GM20431 (cell line): ENCODE data around the gene CASP8AP2.
"Not testable (repeated sequence)": the region's sequence is repeated elsewhere in the genome, so short reads cannot be mapped to it uniquely, and the experiment has no call there.

Source experiments
- in situ Hi-C: fragments of 300-500 bp; cut with MseI, MboI; formaldehyde crosslinking; loops from one replicate; pipeline ENCODE4 v1.15.0; 2020; ENCODE audit warnings: low sequenced_read_pairs; ENCODE audit not compliant: unreplicated experiment

The CASP8AP2 gene

DNA sequence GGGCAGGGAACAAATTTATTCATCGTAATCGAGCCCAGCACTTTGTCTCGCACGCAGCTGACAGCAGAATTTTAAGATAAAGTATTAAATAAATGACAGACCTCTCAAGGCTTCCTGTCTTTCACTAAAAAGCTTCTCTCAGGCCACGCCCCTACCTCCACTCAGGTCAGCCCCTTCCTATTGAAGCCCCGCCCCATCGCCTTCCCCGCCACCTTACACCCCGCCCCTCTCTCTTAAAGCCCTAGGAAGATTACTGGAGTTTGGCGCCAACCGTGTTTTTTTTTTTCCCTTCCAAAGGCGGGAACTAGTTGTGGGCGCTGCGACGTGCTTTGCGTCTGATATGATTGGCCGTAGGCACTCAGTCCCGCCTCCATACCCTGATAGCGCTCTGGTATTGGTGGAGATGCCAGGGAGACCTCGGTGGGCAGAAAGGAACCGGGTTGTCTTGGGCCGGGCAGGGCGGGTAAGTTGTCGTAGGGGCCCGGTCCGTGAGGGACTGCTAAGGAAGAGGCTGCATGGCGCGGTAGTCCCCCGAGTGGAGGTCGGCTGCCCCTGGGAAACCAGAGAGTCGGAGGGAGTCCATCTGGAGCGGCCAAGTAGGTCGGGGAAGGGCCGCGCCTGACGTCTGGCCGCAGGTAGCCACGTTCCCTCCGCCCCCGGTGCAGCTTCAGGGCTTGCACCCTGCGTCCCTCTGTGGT lies at the start of gene CASP8AP2:
TSS of gene CASP8AP2 (plus strand) at position 409 of the 698 bp plus-strand sequence.
- in situ Hi-C loops, result no loop called here

GRCh38 chr6:89781070-89782034 lies 48.3 kb upstream of the CASP8AP2 start:
- in situ Hi-C loops, result no loop called here

GRCh38 chr6:89782222-89782621 lies 47.5 kb upstream of the CASP8AP2 start:
- in situ Hi-C loops, result no loop called here

DNA sequence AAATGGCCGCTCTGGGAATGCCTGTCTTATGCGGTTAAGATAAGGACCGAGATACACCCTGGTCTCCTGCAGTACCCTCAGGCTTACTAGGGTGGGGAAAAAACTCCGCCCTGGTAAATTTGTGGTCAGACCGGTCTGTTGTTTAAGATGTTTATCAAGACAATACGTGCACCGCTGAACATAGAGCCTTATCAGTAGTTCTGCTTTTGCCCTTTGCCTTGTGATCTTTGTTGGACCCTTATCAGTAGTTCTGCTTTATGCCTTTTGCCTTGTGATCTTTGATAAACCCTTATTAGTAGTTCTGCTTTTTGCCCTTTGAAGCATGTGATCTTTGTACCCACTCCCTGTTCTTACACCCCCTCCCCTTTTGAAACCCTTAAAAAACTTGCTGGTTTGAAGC lies 46.4 kb upstream of the CASP8AP2 start:
- in situ Hi-C loops, result not testable (repeated sequence)

DNA sequence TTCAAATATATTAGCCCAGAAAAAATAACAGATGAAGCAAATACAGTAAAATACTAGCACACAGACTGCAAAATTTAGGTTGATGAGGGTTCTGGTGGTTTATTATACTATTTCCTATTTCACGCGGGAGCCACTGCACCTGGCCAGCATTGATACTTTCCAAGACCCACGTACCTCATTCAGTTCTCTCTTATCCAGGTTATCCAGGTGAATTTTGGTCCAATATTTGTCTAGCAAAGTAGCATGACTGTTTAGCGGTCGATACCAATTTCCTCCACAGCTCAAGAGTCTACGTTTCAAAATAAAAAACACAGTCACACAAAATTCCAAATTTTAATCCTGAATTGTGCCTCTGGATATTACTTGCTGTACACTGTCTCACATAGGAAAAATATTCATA lies 44.8 kb upstream of the CASP8AP2 start:
- in situ Hi-C loops, result no loop called here

DNA sequence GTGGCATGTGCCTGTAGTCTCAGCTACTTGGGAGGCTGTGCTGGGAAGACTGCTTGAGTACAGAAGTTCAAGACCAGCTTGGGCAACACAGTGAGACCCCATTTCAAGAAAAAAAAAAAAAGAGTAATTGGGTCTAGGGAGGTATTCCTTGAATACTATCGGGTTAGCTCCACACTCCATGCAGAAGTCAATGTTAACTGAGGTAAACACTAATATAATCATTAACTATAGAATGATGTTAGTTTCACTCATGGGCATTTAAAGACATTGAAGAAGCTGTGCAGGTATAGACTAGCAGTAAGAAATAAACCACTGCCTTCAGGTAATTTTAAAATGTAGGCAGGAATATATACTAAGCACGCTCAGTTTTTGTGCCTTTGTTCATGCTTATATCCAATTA lies 42.7 kb upstream of the CASP8AP2 start:
- in situ Hi-C loops, result no loop called here

GRCh38 chr6:89787660-89788328 lies 41.9 kb upstream of the CASP8AP2 start:
- in situ Hi-C loops, result no loop called here

- in situ Hi-C loops, result no loop called here
Observed at GRCh38 chr6:89789980-89790379, 39.7 kb upstream of the CASP8AP2 start.

DNA sequence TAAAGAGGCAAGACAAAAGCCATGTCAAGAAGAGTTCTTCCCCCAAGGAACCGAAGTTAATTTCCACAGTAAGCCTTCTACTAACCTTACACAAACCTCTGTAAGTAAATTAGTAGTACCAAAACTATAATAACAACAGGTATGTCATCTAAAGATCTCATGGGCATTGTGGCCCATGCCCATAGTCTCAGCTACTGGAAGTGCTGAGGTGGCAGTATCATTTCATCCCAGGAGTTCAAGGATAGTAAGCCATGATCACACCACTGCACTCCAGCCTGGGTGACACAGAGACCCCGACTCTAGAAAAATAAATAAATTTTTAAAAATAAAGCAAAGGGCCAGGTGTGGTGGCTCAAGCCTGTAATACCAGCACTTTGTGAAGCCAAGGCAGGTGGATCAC lies 39.3 kb upstream of the CASP8AP2 start:
- in situ Hi-C loops, result no loop called here

DNA sequence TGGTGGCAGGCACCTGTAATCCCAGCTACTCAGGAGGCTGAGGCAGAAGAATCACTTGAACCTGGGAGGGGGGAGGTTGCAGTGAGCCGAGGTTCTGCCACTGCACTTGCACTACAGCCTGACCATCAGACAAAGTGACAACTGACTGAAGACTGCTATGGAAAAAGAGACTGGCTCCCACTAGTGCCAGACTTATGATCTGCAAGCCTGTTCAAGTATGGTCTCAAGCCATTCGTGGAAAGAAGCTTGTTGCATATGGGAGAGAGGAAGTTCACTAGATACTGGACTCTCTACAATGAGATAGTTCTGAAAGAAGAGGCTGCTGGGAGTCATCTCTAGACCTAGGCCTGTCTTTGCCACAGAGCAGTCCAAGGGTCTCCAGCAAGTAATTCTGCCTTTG lies 36.8 kb upstream of the CASP8AP2 start:
- in situ Hi-C loops, result no loop called here

DNA sequence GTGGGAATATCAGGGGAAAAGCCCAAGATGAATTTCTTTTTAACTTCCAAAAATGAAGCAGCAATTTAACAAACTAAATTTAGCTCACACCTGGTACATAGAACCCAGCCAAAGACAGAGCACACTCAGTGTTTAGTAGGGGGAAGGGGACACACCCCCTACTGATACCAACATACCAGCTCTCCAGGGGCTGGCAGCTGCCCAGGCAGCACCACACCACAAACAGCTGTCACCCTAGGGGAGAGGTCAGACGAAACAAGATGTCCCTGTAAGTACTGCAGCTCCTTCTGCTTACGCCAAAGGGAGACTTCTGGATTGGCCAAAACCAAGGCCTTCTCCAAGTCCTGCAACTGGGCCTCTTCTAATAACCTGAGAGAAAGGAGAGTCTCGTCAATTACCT lies 36.1 kb upstream of the CASP8AP2 start:
- in situ Hi-C loops, result no loop called here

- in situ Hi-C loops, result no loop called here
Observed at GRCh38 chr6:89794324-89794723, 35.4 kb upstream of the CASP8AP2 start.

DNA sequence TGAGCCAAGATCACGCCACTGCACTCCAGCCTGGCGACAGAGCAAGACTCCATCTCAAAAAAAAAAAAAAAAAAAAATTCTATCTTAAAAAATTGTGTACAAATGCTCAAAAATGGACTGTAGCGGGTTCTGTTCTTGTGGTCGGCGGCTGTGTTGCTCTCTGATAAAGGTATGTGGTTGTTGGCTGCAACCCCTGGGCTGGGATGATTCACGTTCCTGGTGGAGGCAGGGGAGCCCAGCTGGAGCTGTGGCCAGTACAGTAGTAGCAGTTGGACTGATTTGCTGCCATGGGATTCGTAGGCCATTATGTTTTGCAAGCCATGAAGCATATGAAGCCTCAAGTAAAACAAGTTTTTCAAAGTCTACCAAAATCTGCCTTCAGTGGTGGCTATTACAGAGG lies 32.4 kb upstream of the CASP8AP2 start:
- in situ Hi-C loops, result no loop called here

DNA sequence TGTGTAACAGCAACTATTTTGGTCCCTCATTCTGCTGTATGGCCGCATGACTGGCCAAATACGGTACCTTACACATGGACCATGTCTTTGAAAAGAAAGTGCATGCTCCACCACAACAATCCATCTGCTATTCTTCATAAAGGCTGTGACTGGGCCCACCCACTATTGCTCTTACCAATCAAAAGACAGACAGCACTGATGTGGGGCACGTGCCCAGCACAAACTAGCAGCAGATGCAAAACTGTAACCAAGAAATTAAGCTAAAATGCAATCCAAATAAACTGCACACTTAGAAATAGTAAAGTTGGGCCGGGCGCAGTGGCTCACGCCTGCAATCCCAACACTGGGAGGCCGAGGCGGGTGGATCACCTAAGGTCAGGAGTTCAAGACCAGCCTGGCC lies 30.6 kb upstream of the CASP8AP2 start:
- in situ Hi-C loops, result no loop called here

- in situ Hi-C loops, result no loop called here
Observed at GRCh38 chr6:89799756-89800155, 29.9 kb upstream of the CASP8AP2 start.

DNA sequence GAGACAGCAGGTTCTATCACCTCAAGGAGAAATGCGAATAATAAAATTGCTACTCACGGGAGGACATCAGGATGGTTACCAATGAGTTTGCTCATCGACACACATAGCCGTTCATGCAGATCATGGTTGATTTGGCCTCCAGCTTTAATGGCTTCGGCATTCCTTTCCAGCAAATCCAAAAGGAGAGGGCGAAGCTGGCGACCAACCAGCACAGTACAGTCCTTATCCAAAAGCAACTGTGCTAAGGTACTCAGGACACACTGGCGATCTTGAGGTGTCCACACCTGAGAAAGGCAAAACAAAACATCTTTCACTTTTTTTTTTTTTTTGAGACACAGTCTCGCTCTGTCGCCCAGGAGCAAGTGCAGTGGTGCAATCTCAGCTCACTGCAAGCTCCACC lies 26.4 kb upstream of the CASP8AP2 start:
- in situ Hi-C loops, result no loop called here

DNA sequence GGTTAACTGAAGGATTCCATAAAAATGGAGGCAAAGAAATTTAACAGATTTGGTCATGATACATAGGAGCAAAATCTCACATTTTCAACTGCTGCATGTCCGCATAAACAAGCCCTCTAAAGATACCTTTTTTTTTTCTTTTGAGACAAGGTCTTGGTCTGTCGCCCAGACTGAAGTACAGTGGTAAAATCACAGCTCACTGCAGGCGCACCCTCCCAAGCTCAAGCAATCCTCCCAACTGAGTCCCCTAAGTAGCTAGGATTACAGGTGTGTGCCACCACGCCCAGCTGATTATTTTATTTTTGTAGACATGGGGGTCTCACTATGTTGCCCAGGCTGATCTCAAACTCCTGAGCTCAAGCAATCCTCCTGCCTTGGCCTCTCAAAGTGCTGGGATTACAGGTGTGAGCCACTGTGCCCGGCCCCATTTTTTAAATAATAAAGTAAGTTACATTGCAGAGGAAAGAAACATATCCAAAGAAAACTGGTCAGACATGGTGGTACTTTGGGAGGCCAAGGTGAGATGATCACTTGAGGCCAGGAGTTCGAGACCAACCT lies 23.8 kb upstream of the CASP8AP2 start:
- in situ Hi-C loops, result no loop called here

DNA sequence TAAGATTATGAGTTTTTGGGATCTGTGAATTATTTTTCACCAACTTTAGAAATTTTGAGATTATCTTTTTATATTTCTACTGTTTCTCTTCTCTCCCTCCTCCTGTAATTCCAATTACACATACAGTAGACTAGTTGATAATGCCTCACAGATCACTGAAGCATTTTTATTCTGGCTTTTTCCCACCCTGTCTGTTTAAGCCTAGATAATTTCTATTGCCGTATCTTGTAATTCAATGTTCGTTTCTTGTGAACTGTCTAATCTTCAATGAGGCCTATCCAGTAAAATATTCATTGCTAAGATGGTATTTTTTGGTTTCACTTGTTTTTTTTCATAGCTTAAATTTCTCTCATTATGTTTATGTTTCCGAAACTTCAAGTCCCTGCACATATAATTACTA lies 22.1 kb upstream of the CASP8AP2 start:
- in situ Hi-C loops, result no loop called here

GRCh38 chr6:89813422-89813821 lies 16.3 kb upstream of the CASP8AP2 start:
- in situ Hi-C loops, result not testable (repeated sequence)

- in situ Hi-C loops, result no loop called here
Observed at GRCh38 chr6:89817481-89817880, 12.2 kb upstream of the CASP8AP2 start.

DNA sequence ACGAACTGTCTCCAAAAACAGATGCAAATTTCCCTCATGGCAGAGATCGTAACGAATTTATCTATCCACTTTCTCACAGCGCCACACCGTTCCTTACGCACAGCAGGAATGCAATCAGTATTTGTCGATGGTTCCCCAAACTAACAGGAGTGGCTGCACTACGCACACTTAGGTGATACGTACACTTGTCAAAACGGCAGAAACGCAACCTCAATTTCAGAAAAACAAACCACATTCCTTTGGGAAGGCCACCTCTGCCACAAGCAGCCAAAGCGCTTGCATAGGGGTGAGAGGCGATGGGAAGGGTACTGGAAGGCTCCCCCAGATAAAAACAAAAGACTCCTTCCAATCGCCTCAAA lies 10.7 kb upstream of the CASP8AP2 start:
- in situ Hi-C loops, result no loop called here
